GM19239 (cell line): ENCODE measurements around the gene ZNRF3.
A peak's percentile ranks its signal among the peaks of the same experiment; 100 is the strongest.
"Not testable (repeated sequence)": the region's sequence is repeated elsewhere in the genome, so short reads cannot be mapped to it uniquely, and the experiment has no call there.

ENCODE experiments used
- DNase-seq: peaks from one replicate; pipeline ENCODE4 v3.0.0; 2011; ENCODE audit warnings: low spot score; ENCODE audit not compliant: insufficient read length
- FAIRE-seq: peaks from 2 replicates; lab custom pipeline; 2011; peaks lifted over from hg19 to GRCh38; lab: Jason Lieb, UNC

The ZNRF3 gene

DNA sequence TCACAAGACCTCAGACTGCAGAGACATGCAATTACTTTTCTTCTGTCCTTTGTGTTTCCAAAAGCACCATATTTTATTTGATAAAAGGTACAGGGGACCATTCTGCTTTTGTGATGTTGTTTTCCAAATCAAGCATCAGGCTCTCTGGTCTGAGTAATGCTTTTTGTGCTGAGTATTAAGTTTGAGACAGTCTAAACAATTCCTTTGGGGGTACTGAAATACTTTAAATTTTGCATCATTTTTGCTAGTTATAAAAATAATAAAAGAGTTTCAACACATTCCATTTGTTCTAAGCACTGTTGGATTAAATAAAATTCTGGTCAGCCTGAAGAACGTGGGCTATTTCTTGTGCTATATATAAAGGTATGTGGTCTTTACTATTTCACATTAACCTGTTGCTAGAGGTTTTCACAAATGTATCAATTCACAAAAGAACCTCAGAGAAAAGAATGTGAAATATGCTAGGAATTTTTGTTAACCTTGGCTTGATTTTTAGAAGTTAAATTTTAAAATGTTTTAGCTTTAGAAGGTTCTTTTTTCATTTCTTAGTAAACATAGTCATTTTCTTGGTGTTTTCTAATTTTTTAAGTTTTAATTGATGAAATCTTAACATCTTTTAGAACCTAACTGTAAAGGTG lies 116.7 kb downstream of the ZNRF3 start:
- DNase-seq: no peak
- FAIRE-seq: no peak

- DNase-seq: no peak
- no peak for FAIRE-seq
These were observed 117.3 kb downstream of the ZNRF3 start for GRCh38 chr22:29000641-29001040.

DNA sequence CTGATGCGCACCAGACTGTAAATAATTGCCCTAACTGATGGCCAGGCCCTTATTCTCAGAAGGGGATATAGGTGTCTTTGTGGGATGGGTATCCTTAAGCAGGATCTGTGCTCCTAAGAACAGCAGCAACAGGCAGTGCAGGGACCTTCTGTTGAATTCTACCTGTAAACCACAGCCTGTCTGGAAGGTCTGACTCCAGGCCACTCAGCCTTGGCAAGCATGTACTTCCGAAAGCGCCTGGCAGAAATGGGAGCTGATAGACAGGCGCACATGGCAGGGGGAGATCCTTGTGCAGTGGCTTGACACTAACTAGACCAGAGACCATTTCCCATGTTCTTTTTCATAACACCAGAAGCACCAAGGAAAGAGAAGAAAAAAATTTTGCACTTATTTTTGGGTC lies 119.2 kb downstream of the ZNRF3 start:
- DNase-seq (no peak), FAIRE-seq (no peak)

DNA sequence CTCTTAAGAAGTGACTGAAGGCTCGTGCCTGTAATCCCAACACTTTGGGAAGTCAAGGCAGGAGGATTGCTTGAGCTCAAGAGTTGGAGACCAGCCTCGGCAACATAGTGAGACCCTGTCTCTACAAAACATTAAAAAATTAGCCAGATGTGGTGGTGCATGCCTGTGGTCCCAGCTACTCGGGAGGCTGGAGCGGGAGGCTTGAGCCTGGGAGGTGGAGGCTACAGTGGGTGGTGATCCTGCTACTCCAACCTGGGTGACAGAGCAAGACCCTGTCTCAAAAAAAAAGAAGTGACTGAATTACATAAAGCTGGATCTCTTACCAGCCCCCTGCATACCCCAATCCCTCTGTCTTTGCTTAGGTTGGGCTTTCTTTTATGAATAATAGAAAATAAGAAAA lies 120.2 kb downstream of the ZNRF3 start:
- DNase-seq (no peak), FAIRE-seq (no peak)

DNA sequence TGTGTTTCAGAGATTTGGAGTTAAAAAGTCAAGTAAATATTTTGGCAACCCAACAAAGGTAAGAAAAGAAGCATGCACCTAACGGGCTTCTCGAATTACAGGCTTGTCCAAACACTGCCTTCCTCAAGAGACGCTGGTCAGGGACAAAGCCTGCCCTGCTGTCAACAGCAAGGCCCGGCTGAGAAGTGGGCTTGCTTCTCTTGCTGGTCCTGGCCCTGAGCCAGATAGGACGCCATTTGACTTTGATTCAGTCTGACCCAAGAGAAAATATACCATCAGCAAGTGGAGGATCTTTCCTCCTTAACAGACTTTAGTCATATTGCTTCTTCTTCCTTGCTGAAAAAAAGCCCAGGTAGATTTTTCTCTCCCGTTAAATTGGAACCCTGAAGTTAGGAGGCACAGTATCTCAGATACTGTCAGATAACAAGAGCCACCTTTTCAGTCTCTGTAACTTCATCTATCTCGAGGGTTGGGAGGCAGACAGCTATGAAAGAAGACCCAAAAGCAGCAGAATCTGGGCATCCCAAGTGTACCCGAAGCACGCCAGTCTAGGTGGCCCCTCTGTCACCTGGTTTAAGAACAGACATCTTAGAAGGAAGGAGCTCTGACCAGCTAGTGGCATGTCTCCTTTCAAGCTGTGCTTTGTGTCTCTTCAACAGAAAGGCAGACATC lies 120.7 kb downstream of the ZNRF3 start:
- DNase-seq (no peak), FAIRE-seq (no peak)

DNA sequence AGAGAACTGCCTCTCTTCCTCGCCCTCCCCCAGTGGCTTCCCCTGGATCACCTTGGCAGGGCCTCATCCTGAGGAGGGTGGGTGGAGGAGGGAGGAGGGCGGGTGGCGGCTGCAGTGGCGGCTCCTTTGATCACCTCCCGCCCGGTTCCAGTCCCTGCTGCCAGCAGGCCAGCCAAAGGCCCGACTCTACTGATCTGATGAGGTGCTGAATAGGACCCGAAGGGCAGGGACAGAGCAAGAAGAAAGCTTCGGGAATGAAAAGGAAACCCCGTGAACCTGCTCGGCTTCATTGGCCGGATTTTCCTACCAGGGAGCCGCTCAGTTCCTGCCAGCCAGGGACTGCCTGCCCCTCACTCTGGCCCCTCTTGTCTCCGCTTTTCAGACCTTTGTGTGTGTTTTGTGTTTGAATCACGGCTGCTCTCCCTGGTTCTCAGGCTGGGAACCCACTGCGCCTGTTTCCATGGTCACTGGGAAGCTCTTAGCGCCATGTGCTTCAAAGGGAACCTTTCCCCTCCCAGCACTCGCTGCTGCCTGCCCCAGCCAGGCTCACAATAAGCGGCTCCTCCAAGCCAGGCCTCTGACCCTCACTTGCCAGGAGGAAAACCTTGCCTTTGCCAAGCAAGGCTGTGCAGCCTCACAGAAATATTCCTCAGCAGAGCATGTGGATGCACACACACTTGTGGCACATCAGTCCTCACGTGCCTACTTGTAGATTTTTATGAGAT lies 121.4 kb downstream of the ZNRF3 start:
- FAIRE-seq: no peak
- no peak for DNase-seq

DNA sequence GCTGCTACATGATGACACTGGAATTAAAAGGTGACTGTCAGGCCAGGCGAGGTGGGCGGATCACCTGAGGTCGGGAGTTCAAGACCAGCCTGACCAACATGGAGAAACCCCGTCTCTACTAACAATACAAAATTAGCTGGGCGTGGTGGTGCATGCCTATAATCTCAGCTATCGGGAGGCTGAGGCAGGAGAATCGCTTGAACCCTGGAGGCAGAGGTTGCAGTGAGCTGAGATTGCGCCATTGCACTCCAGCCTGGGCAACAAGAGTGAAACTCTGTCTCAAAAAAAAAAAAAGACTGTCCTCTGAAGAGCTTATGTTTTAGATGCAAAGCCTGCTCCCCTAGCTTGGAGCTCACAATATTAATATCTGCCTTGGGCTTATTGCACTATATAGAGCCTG lies 122.4 kb downstream of the ZNRF3 start:
- not testable (repeated sequence) for DNase-seq, FAIRE-seq

- no peak for FAIRE-seq
- DNase-seq: no peak
These were observed 123.0 kb downstream of the ZNRF3 start for GRCh38 chr22:29006346-29006745.

- DNase-seq (no peak), FAIRE-seq (no peak)
These were observed 125.8 kb downstream of the ZNRF3 start for GRCh38 chr22:29009148-29009547.

GRCh38 chr22:29011240-29012100 lies 128.1 kb downstream of the ZNRF3 start:
- FAIRE-seq: no peak

GRCh38 chr22:29012101-29012433 lies 128.7 kb downstream of the ZNRF3 start:
- no peak for DNase-seq
- no peak for FAIRE-seq

More at GRCh38 chr22:29011240-29012100, 128.1 kb downstream of the ZNRF3 start:
- DNase-seq: no peak

- FAIRE-seq: no peak
- DNase-seq: no peak
These were observed 129.6 kb downstream of the ZNRF3 start for GRCh38 chr22:29012952-29013351.

DNA sequence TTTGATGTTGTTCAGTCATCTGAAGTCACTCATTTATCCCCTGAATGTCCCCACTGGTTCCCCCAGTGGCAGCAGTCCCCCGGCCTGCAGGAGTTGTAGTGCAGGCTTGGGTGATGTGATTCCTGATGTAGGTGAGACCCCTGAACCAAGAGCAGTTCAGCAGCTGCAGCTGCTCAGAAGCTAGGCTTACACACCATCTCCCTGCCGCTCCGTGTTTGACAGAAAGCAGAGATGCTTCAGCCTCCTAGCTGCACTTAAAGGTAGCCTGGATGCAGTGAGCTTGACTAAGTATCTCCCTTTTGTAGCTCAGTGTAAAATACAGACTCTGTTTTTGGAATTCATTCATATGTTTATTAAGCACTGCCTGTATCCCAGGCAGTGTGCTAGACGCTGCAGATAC lies 130.9 kb downstream of the ZNRF3 start:
- no peak for FAIRE-seq
- no peak for DNase-seq

DNA sequence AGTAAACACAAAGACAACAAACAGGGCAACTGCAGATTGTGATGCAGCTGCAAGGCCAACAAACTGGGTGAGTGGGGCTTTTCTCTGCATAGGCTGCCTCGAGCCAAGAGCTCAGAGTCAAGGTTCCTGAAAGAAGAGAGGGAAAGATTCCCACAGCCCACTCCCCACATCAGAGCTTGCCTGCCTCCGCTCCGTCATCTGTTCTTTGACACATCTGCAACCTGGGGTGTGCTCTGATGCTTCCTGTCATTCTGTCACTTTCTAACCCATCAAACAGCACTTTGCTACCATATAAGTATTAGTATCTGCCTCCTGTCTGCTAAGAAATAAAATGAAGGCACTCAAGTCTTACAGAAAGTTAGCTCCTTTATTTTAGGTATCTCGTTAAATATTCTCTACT lies 131.4 kb downstream of the ZNRF3 start:
- DNase-seq (no peak), FAIRE-seq (no peak)

DNA sequence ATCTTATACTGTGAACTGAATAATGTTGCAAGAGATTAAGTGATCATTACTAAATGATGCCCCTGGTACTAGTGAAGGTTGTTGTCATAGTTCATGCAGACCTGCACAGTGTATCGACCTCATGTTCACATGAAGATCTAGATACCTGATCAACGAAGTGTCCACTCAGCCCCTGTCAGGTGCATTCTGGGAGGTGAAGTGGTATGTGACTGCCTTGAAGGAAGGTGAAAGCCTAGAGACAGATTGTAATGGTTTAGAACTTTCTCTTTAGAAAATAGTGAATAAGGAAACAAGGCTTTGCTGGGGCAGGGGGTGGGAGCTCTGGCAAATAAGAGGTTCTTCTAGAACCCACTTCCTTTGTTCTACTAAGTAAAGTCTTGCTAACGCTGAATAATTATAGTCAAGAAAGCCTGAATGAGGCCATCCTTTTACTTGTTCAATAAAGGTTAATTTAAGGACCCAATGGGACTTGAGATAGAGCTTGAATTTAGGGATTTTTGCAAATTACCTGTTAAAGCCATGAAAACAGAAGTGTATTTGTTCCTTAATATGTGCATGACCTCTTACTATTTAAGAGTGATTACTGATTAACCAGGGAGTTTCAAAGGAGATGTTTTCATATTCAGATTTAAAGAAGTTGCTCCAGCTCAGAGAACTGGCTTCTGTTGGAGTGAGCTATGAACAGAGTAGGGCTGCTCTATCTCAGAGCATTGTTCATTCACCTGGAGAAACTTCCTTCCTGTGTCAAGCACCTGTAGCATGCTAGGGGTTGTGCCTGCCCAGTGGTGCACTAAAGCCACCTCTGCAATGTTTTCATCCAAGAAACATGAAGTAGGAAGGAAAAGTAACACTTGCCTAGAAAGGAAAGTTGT lies 132.9 kb downstream of the ZNRF3 start:
- DNase-seq (no peak), FAIRE-seq (peak; percentile 89)

GRCh38 chr22:29018293-29019189 lies 135.2 kb downstream of the ZNRF3 start:
- DNase-seq: no peak
- no peak for FAIRE-seq

GRCh38 chr22:29022101-29022817 lies 138.9 kb downstream of the ZNRF3 start:
- FAIRE-seq (peak; percentile 80), DNase-seq (no peak)

- no peak for DNase-seq
These were observed 139.9 kb downstream of the ZNRF3 start for GRCh38 chr22:29023172-29023796.

More at GRCh38 chr22:29023172-29023796, 139.9 kb downstream of the ZNRF3 start:
- no peak for FAIRE-seq
